SK-N-DZ (cell line): ENCODE data around the gene ZNF254. TPM values are rescaled to one million over a fixed set of nuclear protein-coding genes. Genes with fewer than 3 reads are reported as not detected.
"Not testable (repeated sequence)": the region's sequence is repeated elsewhere in the genome, so short reads cannot be mapped to it uniquely, and the experiment has no call there.

Source experiments
- DNase-seq: peaks from one replicate; pipeline ENCODE4 v3.0.0-alpha.2; 2015; ENCODE audit warnings: low spot score
- polyA plus RNA-seq, 2 experiments: library from polyadenylated mRNA; depleted of rRNA; stranded (reverse); fragments of >200 nt; gene quantifications; 2 replicates each; pipeline ENCODE4 v1.2.3, GENCODE V29; 2014

ZNF254 gene
- 6.4 and 8.3 TPM in 2 replicates for polyA plus RNA-seq (2014; cell fraction: cytosol; rRNA removed)
- polyA plus RNA-seq (2014; cell fraction: nucleus; rRNA removed), result 10.7 and 12.1 TPM in 2 replicates

- DNase-seq, result peak; percentile 86
Observed at GRCh38 chr19:24086974-24087595, at the start of gene ZNF254. Gene ZNF254 (plus strand): TSS chr19:24087187. CDS start chr19:24087308, 121 bp downstream.

DNA sequence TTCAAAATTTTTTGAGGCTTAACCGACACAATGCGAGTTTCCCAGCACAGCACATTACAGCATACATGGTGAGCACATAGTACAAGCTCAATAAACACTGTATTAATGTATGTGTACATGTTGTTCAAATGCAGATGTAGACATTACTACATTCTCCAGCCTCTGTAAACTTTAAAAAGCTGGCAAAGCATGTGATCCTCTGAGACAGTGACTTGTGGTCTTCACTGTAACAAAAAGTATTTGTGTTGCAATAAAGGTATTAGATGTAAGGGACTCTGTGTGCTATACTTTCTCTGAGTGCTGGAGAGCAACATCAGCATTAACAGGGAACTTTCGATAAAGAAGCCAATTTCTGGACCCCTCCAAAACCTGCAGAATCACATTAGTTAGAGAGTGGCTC, 46.4 kb upstream of the ZNF254 start:
- no peak for DNase-seq

DNA sequence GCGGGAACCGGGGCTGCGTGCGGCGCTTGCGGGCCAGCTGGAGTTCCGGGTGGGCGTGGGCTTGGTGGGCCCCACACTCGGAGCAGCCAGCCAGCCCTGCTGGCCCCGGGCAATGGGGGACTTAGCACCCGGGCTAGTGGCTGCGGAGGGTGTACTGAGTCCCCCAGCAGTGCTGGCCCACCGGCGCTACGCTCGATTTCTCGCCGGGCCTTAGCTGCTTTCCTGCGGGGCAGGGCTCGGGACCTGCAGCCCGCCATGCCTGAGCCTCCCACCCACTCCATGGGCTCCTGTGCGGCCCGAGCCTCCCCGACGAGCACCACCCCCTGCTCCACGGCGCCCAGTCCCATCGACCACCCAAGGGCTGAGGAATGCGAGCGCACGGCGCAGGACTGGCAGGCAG, 45.7 kb upstream of the ZNF254 start:
- DNase-seq, result not testable (repeated sequence)

DNA sequence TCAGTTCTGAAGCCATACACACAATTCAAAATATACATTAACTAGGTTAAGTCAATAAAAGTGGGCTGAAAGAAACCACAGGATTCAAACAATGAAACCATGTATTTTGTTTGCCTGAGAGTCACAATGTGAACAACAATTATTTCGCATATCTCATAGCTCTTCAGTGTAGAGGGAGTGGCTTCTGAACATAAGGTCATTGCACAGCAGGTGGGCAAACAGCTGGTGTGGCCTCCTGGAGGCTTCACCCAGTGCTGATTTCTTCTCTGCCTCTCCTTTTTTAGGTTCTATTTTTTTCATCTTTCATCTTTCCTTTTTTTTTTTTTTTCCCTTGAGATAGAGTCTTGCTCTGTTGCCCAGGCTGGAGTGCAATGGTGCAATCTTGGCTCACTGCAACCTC, 40.4 kb upstream of the ZNF254 start:
- DNase-seq, result no peak

- no peak for DNase-seq
Observed at GRCh38 chr19:24048261-24048660, 38.7 kb upstream of the ZNF254 start.

DNA sequence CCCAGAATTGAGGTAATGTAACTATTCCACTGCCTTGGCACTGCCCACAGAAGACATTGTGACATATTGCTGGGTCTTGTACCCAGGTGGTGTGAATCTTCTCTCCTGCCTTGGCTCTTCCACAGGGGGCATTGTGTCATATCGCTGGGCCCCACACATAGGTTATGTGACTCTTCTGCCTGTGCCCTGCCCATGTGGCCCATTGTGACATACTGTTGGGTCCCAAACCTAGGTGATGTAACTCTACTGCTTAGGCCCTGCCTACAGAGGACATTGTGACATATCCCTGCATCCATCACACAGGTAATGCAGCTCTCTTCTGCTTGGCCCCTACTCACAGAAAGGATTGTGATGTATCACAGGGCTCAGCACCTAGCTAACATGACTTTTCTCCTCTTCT, 37.5 kb upstream of the ZNF254 start:
- no peak for DNase-seq

GRCh38 chr19:24051516-24051915, 35.5 kb upstream of the ZNF254 start:
- no peak for DNase-seq

- DNase-seq, result no peak
Observed at GRCh38 chr19:24052811-24053210, 34.2 kb upstream of the ZNF254 start.

DNA sequence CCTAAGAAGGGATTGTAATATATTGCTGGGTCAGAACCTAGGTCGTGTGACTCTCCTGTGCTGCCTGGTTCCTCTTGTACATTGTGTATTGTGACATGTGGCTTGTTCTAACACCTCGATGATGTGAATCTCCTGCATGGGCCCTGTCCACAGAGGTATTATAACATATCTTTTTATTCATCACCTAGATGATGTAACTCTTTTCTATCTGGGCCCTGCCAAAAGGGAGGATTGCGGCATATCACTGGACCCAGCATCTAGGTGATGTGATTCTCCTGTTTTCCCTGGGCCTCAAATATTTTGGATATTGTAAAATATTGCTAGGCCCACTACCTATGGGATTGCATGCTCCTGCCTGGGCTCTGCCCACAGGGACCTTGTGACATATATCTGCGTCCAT, 33.4 kb upstream of the ZNF254 start:
- no peak for DNase-seq

- no peak for DNase-seq
Observed at GRCh38 chr19:24054044-24054935, 32.7 kb upstream of the ZNF254 start.

- no peak for DNase-seq
Observed at GRCh38 chr19:24055548-24055947, 31.4 kb upstream of the ZNF254 start.

GRCh38 chr19:24057144-24057543, 29.8 kb upstream of the ZNF254 start:
- no peak for DNase-seq

- DNase-seq, result no peak
Observed at GRCh38 chr19:24059563-24060295, 27.3 kb upstream of the ZNF254 start.

DNA sequence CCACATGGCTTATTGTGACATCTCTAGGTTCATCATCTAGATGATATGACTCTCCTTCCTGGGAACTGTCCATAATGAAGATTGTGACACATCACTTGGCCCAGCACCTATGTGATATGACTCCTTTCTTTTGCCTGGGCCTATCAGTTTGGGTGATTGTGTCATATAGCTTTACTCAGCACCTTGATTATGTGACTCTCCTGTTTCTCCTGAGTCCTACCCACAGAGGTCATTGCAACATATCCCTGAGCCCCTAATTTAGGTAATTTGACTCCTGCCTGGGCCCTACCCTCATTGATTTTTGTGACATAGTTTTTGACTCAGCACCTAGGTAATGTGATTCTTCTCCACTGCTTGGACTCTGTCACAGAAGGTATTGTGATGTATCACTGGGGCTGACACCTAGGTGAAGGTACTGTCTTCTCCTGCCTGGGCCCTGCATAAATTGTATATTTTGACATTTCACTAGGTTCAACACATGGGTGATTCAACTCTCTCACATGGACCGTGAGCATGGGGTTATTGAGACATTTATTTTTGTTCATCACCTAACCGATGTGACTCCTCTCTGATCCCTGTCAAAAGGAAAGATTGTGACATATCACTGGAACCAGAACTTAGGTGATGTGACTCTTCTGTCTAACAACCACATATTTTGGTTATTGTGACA, 26.2 kb upstream of the ZNF254 start:
- DNase-seq, result no peak

DNA sequence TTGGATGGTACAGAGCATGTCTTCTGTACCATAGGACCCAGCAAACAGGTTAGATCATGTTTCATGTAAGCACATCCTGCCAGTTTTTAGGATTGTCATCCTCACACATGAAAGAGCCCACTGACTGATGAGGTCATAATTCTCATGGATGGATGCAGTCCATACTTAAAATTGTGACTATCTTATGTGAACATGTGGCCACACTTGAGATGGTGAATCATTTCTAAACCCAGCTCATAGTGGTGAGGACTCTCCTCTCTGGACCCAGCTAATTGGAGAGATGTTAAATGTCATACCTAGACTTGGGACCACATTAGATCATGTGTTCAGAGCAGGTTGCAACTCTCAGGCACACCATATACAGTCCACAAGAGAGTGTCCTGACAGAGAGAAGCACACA, 24.8 kb upstream of the ZNF254 start:
- no peak for DNase-seq

GRCh38 chr19:24063295-24063694, 23.7 kb upstream of the ZNF254 start:
- DNase-seq, result no peak

DNA sequence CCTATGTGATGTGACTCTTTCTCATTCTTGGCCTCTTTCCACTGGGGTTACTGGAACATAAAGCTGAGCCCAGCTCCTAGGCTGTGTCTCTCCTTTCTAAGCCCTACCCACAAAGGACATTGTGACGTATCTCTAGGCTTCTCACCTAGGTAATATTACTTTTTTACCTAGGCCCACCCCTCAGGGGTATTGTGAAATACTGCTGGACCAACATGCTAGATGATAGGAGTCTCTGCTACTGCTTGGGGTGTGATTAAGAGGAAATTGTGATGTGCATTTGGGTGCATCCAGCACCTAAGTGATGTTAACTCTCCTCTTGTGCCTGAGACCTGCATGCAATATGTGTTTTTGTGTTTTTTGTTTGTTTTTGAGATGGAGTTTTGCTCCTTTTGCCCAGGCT, 22.8 kb upstream of the ZNF254 start:
- no peak for DNase-seq

- DNase-seq, result no peak
Observed at GRCh38 chr19:24065243-24065642, 21.7 kb upstream of the ZNF254 start.

- no peak for DNase-seq
Observed at GRCh38 chr19:24065865-24066604, 21.0 kb upstream of the ZNF254 start.

DNA sequence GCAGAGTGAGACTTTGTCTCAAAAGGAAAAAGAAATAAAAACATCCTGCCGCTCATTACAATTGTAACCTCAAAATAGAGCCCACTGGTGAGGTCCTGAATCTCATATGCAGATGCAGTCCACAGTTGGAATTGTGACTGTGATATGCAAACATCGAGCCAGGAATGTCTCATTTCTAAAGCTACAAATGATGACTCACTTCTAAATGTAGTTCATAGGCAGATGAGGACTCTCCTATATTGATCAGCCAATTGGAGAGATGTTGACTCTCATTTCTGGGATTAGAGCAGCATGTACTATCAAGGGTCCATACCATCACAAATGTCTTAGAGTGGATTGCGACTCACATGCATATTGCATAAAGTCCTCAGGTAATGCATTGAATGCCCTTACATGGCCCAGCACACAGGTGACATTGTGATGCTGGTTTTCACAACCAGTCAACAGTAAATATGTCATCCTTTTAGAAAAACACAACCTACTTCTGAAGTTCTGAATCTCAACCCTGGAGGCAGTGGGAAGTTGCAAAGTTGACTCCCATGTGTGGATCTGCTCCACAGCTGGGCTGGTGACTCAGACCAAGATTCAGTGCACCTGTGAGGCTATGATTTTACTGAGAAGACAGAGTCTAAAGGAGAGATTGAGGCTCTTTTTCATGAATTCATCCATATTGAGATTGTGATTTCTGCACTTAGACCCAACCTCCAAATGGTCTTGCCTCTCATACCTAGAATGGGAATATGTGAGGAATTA, 16.9 kb upstream of the ZNF254 start:
- no peak for DNase-seq
